Transverse colon (tissue), 3 donors: ENCODE measurements around the gene MAL.

Experiments used
- POLR2A ChIP-seq: fragments of 450-650 bp; IDR thresholded peaks from one replicate; pipeline ENCODE4 v1.6.1; 2016; ENCODE audit warnings: antibody characterized with exemption, mild to moderate bottlenecking, moderate library complexity
- TF ChIP-seq, protein P1 (sequence below), 5 experiments: fragments of 200-600 bp in 3 of 5; fragments of 450-650 bp in 2 of 5; sonication (generic) in 3 of 5; IDR thresholded peaks; 1 replicate in 2 of 5; 2 replicates in 3 of 5; pipeline ENCODE4 v1.5.1; 2016 to 2017; ENCODE audit warnings: antibody characterized with exemption in 5 of 5, inconsistent platforms in 3 of 5, mild to moderate bottlenecking in 2 of 5, moderate library complexity in 1 of 5

DNA sequence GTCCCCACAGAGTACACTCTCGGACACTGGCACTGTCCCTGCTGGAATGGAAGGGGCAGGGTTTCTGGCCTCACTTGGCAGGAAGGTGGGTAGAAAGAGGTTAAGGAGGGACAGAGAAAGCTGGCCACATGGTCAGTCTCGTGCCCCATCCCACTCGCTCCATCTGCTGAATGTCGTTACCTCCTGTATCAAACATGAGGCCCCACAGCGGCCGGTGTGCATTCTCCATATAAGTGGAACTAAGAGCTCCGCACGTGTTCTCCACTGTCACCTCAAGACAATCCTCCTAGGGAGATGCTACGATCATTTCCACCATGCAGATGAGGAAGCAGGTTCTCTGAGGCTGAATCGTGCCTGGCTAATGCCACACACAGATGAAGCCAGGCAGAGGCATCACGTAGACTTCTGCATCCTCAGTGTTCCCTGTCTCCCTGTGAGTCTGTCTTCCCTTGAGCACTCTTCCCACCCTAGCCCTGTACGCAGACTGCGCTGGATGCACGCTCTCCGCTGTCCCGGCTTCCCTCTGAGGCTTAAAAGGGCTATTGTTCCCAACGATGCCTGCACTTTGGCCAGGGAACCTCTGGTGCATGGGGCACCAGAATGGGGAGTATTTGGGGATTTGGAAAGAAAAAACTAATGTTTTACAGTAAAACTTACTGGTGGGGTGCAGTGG is 35.1 kb downstream of the MAL start:
- TF ChIP-seq, protein P1, sequence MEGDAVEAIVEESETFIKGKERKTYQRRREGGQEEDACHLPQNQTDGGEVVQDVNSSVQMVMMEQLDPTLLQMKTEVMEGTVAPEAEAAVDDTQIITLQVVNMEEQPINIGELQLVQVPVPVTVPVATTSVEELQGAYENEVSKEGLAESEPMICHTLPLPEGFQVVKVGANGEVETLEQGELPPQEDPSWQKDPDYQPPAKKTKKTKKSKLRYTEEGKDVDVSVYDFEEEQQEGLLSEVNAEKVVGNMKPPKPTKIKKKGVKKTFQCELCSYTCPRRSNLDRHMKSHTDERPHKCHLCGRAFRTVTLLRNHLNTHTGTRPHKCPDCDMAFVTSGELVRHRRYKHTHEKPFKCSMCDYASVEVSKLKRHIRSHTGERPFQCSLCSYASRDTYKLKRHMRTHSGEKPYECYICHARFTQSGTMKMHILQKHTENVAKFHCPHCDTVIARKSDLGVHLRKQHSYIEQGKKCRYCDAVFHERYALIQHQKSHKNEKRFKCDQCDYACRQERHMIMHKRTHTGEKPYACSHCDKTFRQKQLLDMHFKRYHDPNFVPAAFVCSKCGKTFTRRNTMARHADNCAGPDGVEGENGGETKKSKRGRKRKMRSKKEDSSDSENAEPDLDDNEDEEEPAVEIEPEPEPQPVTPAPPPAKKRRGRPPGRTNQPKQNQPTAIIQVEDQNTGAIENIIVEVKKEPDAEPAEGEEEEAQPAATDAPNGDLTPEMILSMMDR (IDR thresholded peaks at IDR 0.05) = no peak
- TF ChIP-seq POLR2A = no peak
